Measurements from ENCODE around the gene CNTROB. TPM values are rescaled to one million over a fixed set of nuclear protein-coding genes. Genes with fewer than 3 reads are reported as not detected.
"Not testable (repeated sequence)": the region's sequence is repeated elsewhere in the genome, so short reads cannot be mapped to it uniquely, and the experiment has no call there.

Gene CNTROB
- total RNA-seq, 2 experiments from 2014 or later, result 55.4 to 72.3 TPM

- Histone ChIP-seq H3K4me2 (ENCODE audit: low read length) (no peak overlapping the region), H3K36me3 (ENCODE audit: insufficient read depth, low read length) (peaks cover 74% of the 10 kb centered on the region), H3K9me2 (ENCODE audit: insufficient read depth, low read length) (no peaks in the 10 kb centered on the region), H3K4me1 (ENCODE audit: insufficient read depth, low read length, poor library complexity, severe bottlenecking) (no peaks in the 10 kb centered on the region), H3K79me2 (ENCODE audit: insufficient read depth, low read depth, low read length) (no peaks in the 10 kb centered on the region), H2AFZ (ENCODE audit: low read length) (no peak overlapping the region), H3K9me3 (ENCODE audit: low read length) (no peaks in the 10 kb centered on the region), H4K20me1 (ENCODE audit: insufficient read depth, low read length) (no peaks in the 10 kb centered on the region), H3K4me3 (ENCODE audit: low read depth, low read length, poor library complexity, severe bottlenecking) (no peak overlapping the region), H3K27ac (ENCODE audit: low read depth, low read length, poor library complexity, severe bottlenecking) (no peak overlapping the region)
- ChIA-PET POLR2A (interaction anchor here (0.8 kb wide), 1 partner anchor 15 kb away, joined by 3 read pairs; no protein-coding TSS in a partner anchor), CTCF (ENCODE audit: unreplicated experiment) (no interaction called here)
- no peak for DNase-seq (ENCODE audit: low spot score)
- intact Hi-C loops (cut with micrococcal nuclease; ENCODE audit: unreplicated experiment), result no loop called here
- BruUV-seq (replicated peaks), result no TSS peak
- TF ChIP-seq, protein P1, sequence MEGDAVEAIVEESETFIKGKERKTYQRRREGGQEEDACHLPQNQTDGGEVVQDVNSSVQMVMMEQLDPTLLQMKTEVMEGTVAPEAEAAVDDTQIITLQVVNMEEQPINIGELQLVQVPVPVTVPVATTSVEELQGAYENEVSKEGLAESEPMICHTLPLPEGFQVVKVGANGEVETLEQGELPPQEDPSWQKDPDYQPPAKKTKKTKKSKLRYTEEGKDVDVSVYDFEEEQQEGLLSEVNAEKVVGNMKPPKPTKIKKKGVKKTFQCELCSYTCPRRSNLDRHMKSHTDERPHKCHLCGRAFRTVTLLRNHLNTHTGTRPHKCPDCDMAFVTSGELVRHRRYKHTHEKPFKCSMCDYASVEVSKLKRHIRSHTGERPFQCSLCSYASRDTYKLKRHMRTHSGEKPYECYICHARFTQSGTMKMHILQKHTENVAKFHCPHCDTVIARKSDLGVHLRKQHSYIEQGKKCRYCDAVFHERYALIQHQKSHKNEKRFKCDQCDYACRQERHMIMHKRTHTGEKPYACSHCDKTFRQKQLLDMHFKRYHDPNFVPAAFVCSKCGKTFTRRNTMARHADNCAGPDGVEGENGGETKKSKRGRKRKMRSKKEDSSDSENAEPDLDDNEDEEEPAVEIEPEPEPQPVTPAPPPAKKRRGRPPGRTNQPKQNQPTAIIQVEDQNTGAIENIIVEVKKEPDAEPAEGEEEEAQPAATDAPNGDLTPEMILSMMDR (conservative IDR thresholded peaks at IDR 0.05; ENCODE audit: low read length), result no peak
- no peak for TF ChIP-seq EZH2phosphoT487 (IDR thresholded peaks at IDR 0.05; ENCODE audit: borderline replicate concordance, low read depth, low read length)
These were observed 15.6 kb downstream of the CNTROB start for GRCh38 chr17:7947651-7948050.

- Histone ChIP-seq H3K4me2 (ENCODE audit: low read length) (no peak overlapping the region), H4K20me1 (ENCODE audit: insufficient read depth, low read length) (no peaks in the 10 kb centered on the region), H3K79me2 (ENCODE audit: insufficient read depth, low read depth, low read length) (no peaks in the 10 kb centered on the region), H3K9me2 (ENCODE audit: insufficient read depth, low read length) (no peaks in the 10 kb centered on the region), H3K9me3 (ENCODE audit: low read length) (no peaks in the 10 kb centered on the region), H3K4me1 (ENCODE audit: insufficient read depth, low read length, poor library complexity, severe bottlenecking) (no peaks in the 10 kb centered on the region), H3K36me3 (ENCODE audit: insufficient read depth, low read length) (peaks cover 47% of the 10 kb centered on the region), H3K4me3 (ENCODE audit: low read depth, low read length, poor library complexity, severe bottlenecking) (no peak overlapping the region), H3K27ac (ENCODE audit: low read depth, low read length, poor library complexity, severe bottlenecking) (no peak overlapping the region), H2AFZ (ENCODE audit: low read length) (no peak overlapping the region)
- intact Hi-C loops (cut with micrococcal nuclease; ENCODE audit: unreplicated experiment), result no loop called here
- ChIA-PET POLR2A (interaction anchor here (0.6 to 0.7 kb wide), 2 partner anchors 12 to 39 kb away, joined by 3 to 6 read pairs; no protein-coding TSS in a partner anchor), CTCF (ENCODE audit: unreplicated experiment) (no interaction called here)
- DNase-seq (ENCODE audit: low spot score), result no peak
- no TSS peak for BruUV-seq (replicated peaks)
- TF ChIP-seq EZH2phosphoT487 (IDR thresholded peaks at IDR 0.05; ENCODE audit: borderline replicate concordance, low read depth, low read length), result no peak
- TF ChIP-seq, protein P1 (conservative IDR thresholded peaks at IDR 0.05; ENCODE audit: low read length), result no peak
These were observed 18.6 kb downstream of the CNTROB start for GRCh38 chr17:7950578-7950977.

DNA sequence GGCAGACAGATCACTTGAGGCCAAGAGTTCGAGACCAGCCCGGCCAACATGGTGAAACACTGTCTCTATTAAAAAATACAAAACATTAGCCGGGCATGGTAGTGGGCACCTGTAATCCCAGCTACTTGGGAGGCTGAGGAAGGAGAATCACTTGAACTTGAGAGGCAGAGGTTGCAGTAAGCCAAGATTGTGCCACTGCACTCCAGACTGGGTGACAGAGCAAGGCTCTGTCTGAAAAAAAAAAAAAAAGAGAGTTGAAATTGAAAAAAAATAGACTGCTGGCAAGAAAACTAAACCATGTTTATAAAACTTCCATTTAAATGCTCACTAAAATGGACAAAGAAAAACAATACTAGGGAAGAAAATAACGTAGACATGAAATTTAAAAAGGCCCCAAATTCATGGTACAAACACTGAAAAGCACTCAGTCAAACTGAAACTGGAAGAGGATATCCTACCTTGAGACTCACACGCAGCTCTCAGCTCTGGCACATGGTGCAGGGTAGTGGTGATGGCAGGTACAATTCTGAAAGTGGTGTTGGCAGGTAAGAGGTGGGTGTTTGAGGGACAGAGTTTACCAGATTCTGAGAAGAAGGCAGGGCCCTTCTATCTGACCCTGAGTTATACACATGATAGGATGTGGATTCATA is 19.3 kb downstream of the CNTROB start:
- CTCF ChIA-PET (ENCODE audit: unreplicated experiment), result no interaction called here

DNA sequence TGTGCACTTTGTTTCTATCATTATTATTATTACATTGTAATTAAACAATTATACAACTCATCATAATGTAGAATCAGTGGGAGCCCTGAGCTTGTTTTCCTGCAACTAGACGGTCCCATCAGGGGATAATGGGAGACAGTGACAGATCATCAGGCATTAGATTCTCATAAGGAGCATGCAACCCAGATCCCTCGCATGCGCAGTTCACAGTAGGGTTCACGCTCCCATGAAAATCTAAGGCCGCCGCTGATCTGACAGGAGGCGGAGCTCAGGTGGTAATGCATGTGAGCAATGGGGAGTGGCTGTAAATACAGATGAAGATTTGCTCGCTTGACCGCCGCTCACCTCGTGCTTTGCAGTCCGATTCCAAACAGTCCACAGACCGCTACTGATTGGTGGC is 21.3 kb downstream of the CNTROB start:
- intact Hi-C loops (cut with micrococcal nuclease; ENCODE audit: unreplicated experiment); H3K9me2 ChIP-seq (ENCODE audit: insufficient read depth, low read length); DNase-seq (ENCODE audit: low spot score); H2AFZ ChIP-seq (ENCODE audit: low read length); BruUV-seq (replicated peaks); POLR2A ChIA-PET; H3K27ac ChIP-seq (ENCODE audit: low read depth, low read length, poor library complexity, severe bottlenecking); H3K79me2 ChIP-seq (ENCODE audit: insufficient read depth, low read depth, low read length); H3K4me2 ChIP-seq (ENCODE audit: low read length); H3K4me1 ChIP-seq (ENCODE audit: insufficient read depth, low read length, poor library complexity, severe bottlenecking); H4K20me1 ChIP-seq (ENCODE audit: insufficient read depth, low read length); H3K9me3 ChIP-seq (ENCODE audit: low read length); H3K4me3 ChIP-seq (ENCODE audit: low read depth, low read length, poor library complexity, severe bottlenecking): not testable (repeated sequence)
- CTCF ChIA-PET (ENCODE audit: unreplicated experiment), result interaction anchor here (0.5 kb wide), 1 partner anchor 35 kb away, joined by 3 read pairs; no protein-coding TSS in a partner anchor
- H3K36me3 ChIP-seq (ENCODE audit: insufficient read depth, low read length), result peaks cover 24% of the 10 kb centered on the region; the same call in 1 of the 2 replicates

More for the DNA sequence above, 19.3 kb downstream of the CNTROB start:
- no peaks in the 10 kb centered on the region for H3K4me1 ChIP-seq (ENCODE audit: insufficient read depth, low read length, poor library complexity, severe bottlenecking)
- H3K4me3 ChIP-seq (ENCODE audit: low read depth, low read length, poor library complexity, severe bottlenecking), result no peak overlapping the region
- no peaks in the 10 kb centered on the region for H4K20me1 ChIP-seq (ENCODE audit: insufficient read depth, low read length)
- no peak for DNase-seq (ENCODE audit: low spot score)
- intact Hi-C loops (cut with micrococcal nuclease; ENCODE audit: unreplicated experiment), result no loop called here
- H3K9me3 ChIP-seq (ENCODE audit: low read length), result no peaks in the 10 kb centered on the region
- no peak overlapping the region for H3K27ac ChIP-seq (ENCODE audit: low read depth, low read length, poor library complexity, severe bottlenecking)
- BruUV-seq (replicated peaks), result no TSS peak
- no peak for TF ChIP-seq EZH2phosphoT487 (IDR thresholded peaks at IDR 0.05; ENCODE audit: borderline replicate concordance, low read depth, low read length)
- TF ChIP-seq, protein P1 (conservative IDR thresholded peaks at IDR 0.05; ENCODE audit: low read length), result no peak
- POLR2A ChIA-PET, result interaction anchor here (0.6 to 0.7 kb wide), 2 partner anchors 12 to 38 kb away, joined by 3 to 6 read pairs; no protein-coding TSS in a partner anchor
- peaks cover 41% of the 10 kb centered on the region for H3K36me3 ChIP-seq (ENCODE audit: insufficient read depth, low read length)
- no peaks in the 10 kb centered on the region for H3K9me2 ChIP-seq (ENCODE audit: insufficient read depth, low read length)
- no peak overlapping the region for H2AFZ ChIP-seq (ENCODE audit: low read length)
- H3K79me2 ChIP-seq (ENCODE audit: insufficient read depth, low read depth, low read length), result no peaks in the 10 kb centered on the region
- no peak overlapping the region for H3K4me2 ChIP-seq (ENCODE audit: low read length)
